Stimulated activated CD8-positive, alpha-beta memory T cell treated with anti-CD3 and anti-CD28 coated beads, Interleukin-15, amount 100 ng/mL, for 48 hours (primary cell): ENCODE results near the gene PIEZO2.
"Not testable (repeated sequence)": the region's sequence is repeated elsewhere in the genome, so short reads cannot be mapped to it uniquely, and the experiment has no call there.

Experiments
- DNase-seq, 2 donors: peaks; one replicate each; pipeline ENCODE4 v3.0.0-alpha.2; 2020; ENCODE audit warnings: low read depth in 2 of 2

The PIEZO2 gene

GRCh38 chr18:10622982-10623381 is 526.4 kb downstream of the PIEZO2 start:
- DNase-seq = not testable (repeated sequence)

GRCh38 chr18:10620670-10621329 is 528.6 kb downstream of the PIEZO2 start:
- not testable (repeated sequence) for DNase-seq
